Fibroblast of lung (primary cell): ENCODE measurements around the gene PLAC1. TPM values are rescaled to one million over a fixed set of nuclear protein-coding genes. Genes with fewer than 3 reads are reported as not detected.

Source experiments
- DNase-seq, 2 donors: peaks; one replicate each; pipeline versions ENCODE4 v3.0.0 to v3.0.0-alpha.2; 2010; ENCODE audit warnings: low read depth in 2 of 2
- H2AFZ ChIP-seq: 2 replicates; pipeline ENCODE4 v1.5.1; 2012; ENCODE audit warnings: low read length, control low read depth, inconsistent platforms
- H3K27ac ChIP-seq: 2 replicates; pipeline ENCODE4 v1.5.1; 2011; ENCODE audit warnings: low read length, control low read depth; ENCODE audit not compliant: insufficient read depth
- H3K27me3 ChIP-seq: 2 replicates; pipeline ENCODE4 v1.5.1; 2011; ENCODE audit warnings: mild to moderate bottlenecking, low read length; ENCODE audit not compliant: control insufficient read depth, insufficient read depth
- H3K36me3 ChIP-seq: 2 replicates; pipeline ENCODE4 v1.5.1; 2011; ENCODE audit warnings: low read length; ENCODE audit not compliant: control insufficient read depth, insufficient read depth
- H3K4me1 ChIP-seq: 2 replicates; pipeline ENCODE4 v1.5.1; 2011; ENCODE audit warnings: low read length; ENCODE audit not compliant: control insufficient read depth, insufficient read depth; ENCODE audit errors: extremely low read depth
- H3K4me2 ChIP-seq: 2 replicates; pipeline ENCODE4 v1.5.1; 2011; ENCODE audit warnings: low read length, control low read depth; ENCODE audit not compliant: insufficient read depth; ENCODE audit errors: extremely low read depth
- H3K4me3 ChIP-seq, 4 experiments: fragments of 200-600 bp in 1 of 4; sonication (generic) in 1 of 4; replicated peaks in 1 of 4; 2 replicates each; pipeline ENCODE4 v1.5.1; 2011 to 2016; ENCODE audit warnings: low read length in 4 of 4, low read depth in 3 of 4, mild to moderate bottlenecking in 3 of 4, control low read depth in 2 of 4, inconsistent platforms in 1 of 4, mixed read lengths in 1 of 4; ENCODE audit not compliant: insufficient read depth in 1 of 4; ENCODE audit errors: control extremely low read depth in 1 of 4
- H3K79me2 ChIP-seq: 2 replicates; pipeline ENCODE4 v1.5.1; 2012; ENCODE audit warnings: mild to moderate bottlenecking, low read length, inconsistent platforms; ENCODE audit not compliant: control insufficient read depth, insufficient read depth
- H3K9ac ChIP-seq: 2 replicates; pipeline ENCODE4 v1.5.1; 2011; ENCODE audit warnings: mild to moderate bottlenecking, low read length, control low read depth; ENCODE audit not compliant: insufficient read depth
- H3K9me3 ChIP-seq: 2 replicates; pipeline ENCODE4 v1.5.1; 2012; ENCODE audit warnings: low read depth, low read length; ENCODE audit not compliant: control insufficient read depth, insufficient read depth
- H4K20me1 ChIP-seq: 2 replicates; pipeline ENCODE4 v1.5.1; 2011; ENCODE audit warnings: low read length; ENCODE audit not compliant: control insufficient read depth, insufficient read depth; ENCODE audit errors: extremely low read depth
- EZH2 ChIP-seq: IDR thresholded peaks from 2 replicates; pipeline ENCODE4 v1.5.1; 2012; ENCODE audit warnings: low read length, control low read depth, mild to moderate bottlenecking; ENCODE audit errors: missing control alignments
- polyA plus RNA-seq, 2 donors: library from polyadenylated mRNA; depleted of rRNA in 1 of 2; stranded (reverse) in 1 of 2; unstranded in 1 of 2; fragments of >200 nt; gene quantifications; 2 replicates each; pipeline ENCODE4 v1.2.1, GENCODE V29; 2011 to 2012; ENCODE audit warnings: missing spikeins in 1 of 2
- total RNA-seq: library from RNA; depleted of rRNA; stranded (reverse); fragments of >200 nt; gene quantifications from 2 replicates; pipeline ENCODE4 v1.2.1, GENCODE V29; 2014
- TF ChIP-seq, protein P1 (sequence below), 2 donors: IDR thresholded peaks in 1 of 2; conservative IDR thresholded peaks in 1 of 2; 1 replicate in 1 of 2; 2 replicates in 1 of 2; pipeline ENCODE4 v1.5.1; 2011 to 2012; ENCODE audit warnings: low read length in 2 of 2, control low read depth in 1 of 2, inconsistent platforms in 1 of 2, low read depth in 1 of 2, mild to moderate bottlenecking in 1 of 2

PLAC1 gene
- total and polyA plus RNA-seq, 2 donors (not counting 1 experiment from before 2014, with no cell fraction given): 0.17 to 0.22 TPM

DNA sequence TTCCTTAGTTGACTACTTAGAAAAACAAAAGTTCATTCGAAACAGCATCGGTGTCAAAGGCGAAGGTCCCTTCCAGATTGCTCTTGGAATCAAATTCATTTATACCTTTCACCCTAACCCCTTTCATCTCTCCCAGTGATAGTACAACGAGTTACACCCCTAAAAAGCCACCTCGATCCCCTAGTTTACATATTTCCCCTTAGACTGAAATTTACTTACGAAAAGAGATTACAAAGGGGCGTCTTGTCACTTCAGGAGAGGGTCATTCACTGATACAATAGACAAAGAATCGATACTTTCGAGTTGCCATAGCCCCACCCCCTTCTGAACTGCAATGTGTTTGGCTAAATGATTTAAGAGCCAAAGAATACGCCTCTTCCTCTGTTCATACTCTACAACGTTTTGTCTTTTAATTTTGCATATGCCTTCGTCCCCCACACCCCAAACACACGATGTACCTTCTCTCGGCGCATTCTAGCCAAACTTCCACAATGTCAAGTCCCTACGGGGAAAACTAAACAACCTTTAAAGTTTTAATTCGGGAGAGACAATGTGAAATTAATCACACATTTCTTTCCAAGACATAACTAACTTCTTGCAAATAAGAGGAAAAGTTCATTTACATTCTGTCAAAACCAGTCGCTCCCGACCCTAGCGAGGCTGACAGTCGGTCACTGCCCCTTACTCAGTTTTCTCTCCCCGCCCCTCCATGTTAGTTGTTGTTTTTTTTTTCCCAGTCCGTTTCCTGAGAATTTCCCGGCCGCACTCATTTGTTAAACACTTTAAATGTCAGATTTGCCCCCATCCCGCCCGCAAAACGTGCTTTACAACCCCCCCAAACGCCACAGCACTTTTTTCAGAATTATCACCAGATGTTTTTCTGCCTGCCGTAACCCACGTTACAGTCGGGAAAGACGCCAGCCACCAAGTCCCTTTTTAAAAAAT, 109.7 kb downstream of the PLAC1 start:
- H3K27ac ChIP-seq: peak overlapping the region; percentile 85
- H3K79me2 ChIP-seq: peaks cover 27% of the 10 kb centered on the region
- no peaks in the 10 kb centered on the region for H4K20me1 ChIP-seq
- peaks cover 7% of the 10 kb centered on the region for H3K4me1 ChIP-seq
- H3K36me3 ChIP-seq: peaks cover 8% of the 10 kb centered on the region
- peak overlapping the region; percentile 66 to 98 (median 77) for H3K4me3 ChIP-seq
- DNase-seq: no peak
- H3K9ac ChIP-seq: peak overlapping the region; percentile 86
- TF ChIP-seq EZH2: no peak
- TF ChIP-seq, protein P1, sequence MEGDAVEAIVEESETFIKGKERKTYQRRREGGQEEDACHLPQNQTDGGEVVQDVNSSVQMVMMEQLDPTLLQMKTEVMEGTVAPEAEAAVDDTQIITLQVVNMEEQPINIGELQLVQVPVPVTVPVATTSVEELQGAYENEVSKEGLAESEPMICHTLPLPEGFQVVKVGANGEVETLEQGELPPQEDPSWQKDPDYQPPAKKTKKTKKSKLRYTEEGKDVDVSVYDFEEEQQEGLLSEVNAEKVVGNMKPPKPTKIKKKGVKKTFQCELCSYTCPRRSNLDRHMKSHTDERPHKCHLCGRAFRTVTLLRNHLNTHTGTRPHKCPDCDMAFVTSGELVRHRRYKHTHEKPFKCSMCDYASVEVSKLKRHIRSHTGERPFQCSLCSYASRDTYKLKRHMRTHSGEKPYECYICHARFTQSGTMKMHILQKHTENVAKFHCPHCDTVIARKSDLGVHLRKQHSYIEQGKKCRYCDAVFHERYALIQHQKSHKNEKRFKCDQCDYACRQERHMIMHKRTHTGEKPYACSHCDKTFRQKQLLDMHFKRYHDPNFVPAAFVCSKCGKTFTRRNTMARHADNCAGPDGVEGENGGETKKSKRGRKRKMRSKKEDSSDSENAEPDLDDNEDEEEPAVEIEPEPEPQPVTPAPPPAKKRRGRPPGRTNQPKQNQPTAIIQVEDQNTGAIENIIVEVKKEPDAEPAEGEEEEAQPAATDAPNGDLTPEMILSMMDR (conservative IDR thresholded peaks at IDR 0.05 in 1 of 2, IDR thresholded peaks at IDR 0.05 in 1 of 2; ENCODE audit: low read depth in 1 of 2, low read length in 2 of 2): no peak
- no peaks in the 10 kb centered on the region for H3K9me3 ChIP-seq
- H3K27me3 ChIP-seq: no peaks in the 10 kb centered on the region
- H2AFZ ChIP-seq: no peak overlapping the region
- peak overlapping the region; percentile 71 for H3K4me2 ChIP-seq

DNA sequence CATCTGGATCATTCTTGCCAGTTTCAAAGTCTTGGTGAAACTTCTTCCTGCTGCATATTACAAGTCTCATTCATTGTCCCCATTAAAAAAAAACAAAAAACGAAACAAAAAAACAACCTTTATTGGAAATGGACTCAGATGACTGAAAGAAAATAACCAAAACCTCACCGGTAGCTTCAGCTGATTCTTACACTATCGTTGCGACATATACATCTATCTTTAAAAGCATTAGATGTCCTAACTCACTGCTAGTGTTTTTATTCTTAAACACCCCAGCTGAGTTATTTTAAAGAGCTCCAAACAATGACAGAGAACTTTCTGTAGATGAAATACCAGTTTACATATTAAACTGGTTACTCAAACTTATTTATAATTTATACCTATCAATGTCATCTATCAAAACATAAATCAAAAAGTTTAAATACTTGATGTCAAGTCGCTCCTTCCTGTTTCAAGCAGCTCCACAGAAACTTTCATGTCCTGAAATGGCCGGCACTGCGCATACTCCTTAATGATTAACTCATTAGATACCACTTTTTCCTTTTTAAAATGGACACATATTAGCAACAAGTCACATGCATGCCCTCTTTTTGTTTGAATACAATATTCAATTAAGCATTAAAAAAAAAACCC, 111.1 kb downstream of the PLAC1 start:
- Histone ChIP-seq H3K4me2 (peak overlapping the region; percentile 66), H3K79me2 (peaks cover 27% of the 10 kb centered on the region), H3K9me3 (no peaks in the 10 kb centered on the region), H3K4me1 (peaks cover 6% of the 10 kb centered on the region), H3K36me3 (peaks cover 8% of the 10 kb centered on the region), H4K20me1 (no peaks in the 10 kb centered on the region), H3K27ac (no peak overlapping the region), H2AFZ (no peak overlapping the region), H3K9ac (no peak overlapping the region), H3K4me3 (peak overlapping the region; percentile 66 to 98 (median 77)), H3K27me3 (no peaks in the 10 kb centered on the region)
- DNase-seq: peak in 1 of 2 donors; percentile 60
- TF ChIP-seq, protein P1 (conservative IDR thresholded peaks at IDR 0.05 in 1 of 2, IDR thresholded peaks at IDR 0.05 in 1 of 2; ENCODE audit: low read depth in 1 of 2, low read length in 2 of 2): no peak
- no peak for TF ChIP-seq EZH2

DNA sequence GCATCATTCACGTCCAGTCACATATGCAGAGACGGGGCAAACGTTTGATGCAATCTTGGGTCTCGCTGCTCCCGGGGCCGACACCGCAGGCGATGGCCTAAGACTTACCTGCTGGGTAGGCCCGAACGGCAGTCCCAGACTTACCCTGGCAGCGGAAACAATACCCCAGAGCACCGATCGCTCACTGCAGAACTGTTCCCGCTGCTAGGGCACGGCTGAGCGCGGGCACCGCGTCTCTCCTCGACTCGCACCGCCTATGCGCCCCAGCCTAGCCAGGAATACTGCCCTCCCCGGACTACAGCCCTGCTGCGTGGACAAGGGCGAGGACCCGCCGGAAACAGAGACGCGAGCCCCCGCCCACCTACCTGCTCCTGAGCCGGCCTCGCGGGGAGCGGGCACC, 112.1 kb downstream of the PLAC1 start:
- no peaks in the 10 kb centered on the region for H4K20me1 ChIP-seq
- H2AFZ ChIP-seq: no peak overlapping the region
- no peak overlapping the region for H3K9ac ChIP-seq
- no peaks in the 10 kb centered on the region for H3K27me3 ChIP-seq
- no peaks in the 10 kb centered on the region for H3K9me3 ChIP-seq
- H3K4me2 ChIP-seq: no peak overlapping the region
- H3K79me2 ChIP-seq: peaks cover 27% of the 10 kb centered on the region
- TF ChIP-seq, protein P1 (conservative IDR thresholded peaks at IDR 0.05 in 1 of 2, IDR thresholded peaks at IDR 0.05 in 1 of 2; ENCODE audit: low read depth in 1 of 2, low read length in 2 of 2): no peak
- TF ChIP-seq EZH2: no peak
- peaks cover 8% of the 10 kb centered on the region for H3K36me3 ChIP-seq
- H3K4me1 ChIP-seq: peaks cover 3% of the 10 kb centered on the region
- peak overlapping the region in 3 of 4 experiments; percentile 66 to 98 (median 78) for H3K4me3 ChIP-seq
- H3K27ac ChIP-seq: no peak overlapping the region
- no peak for DNase-seq
